Neural progenitor cell (in vitro differentiated cells): ENCODE results near the gene SORT1. TPM values are rescaled to one million over a fixed set of nuclear protein-coding genes. Genes with fewer than 3 reads are reported as not detected.

Experiments
- DNase-seq: peaks from one replicate; pipeline ENCODE4 v3.0.0-alpha.2; 2016; ENCODE audit warnings: low spot score
- H2AFZ ChIP-seq: fragments of 200-600 bp; sonication (generic); replicated peaks from 2 replicates; pipeline ENCODE4 v1.6.1; 2016; ENCODE audit warnings: antibody characterized with exemption
- H3F3A ChIP-seq: fragments of 200-600 bp; sonication (generic); 2 replicates; pipeline ENCODE4 v1.6.1; 2016; ENCODE audit warnings: antibody characterized with exemption, low read depth
- H3K27ac ChIP-seq: fragments of 200-600 bp; sonication (generic); 2 replicates; pipeline ENCODE4 v1.5.1; 2016; ENCODE audit warnings: mild to moderate bottlenecking
- H3K27me3 ChIP-seq: fragments of 200-600 bp; sonication (generic); 2 replicates; pipeline ENCODE4 v1.6.1; 2016; ENCODE audit warnings: mild to moderate bottlenecking, moderate library complexity
- H3K36me3 ChIP-seq: fragments of 200-600 bp; sonication (generic); 2 replicates; pipeline ENCODE4 v1.5.1; 2016
- H3K4me1 ChIP-seq: fragments of 200-600 bp; sonication (generic); 2 replicates; pipeline ENCODE4 v1.6.1; 2016; ENCODE audit warnings: mixed run types
- H3K4me2 ChIP-seq: fragments of 200-600 bp; sonication (generic); 2 replicates; pipeline ENCODE4 v1.6.1; 2016
- H3K4me3 ChIP-seq: fragments of 200-600 bp; sonication (generic); 2 replicates; pipeline ENCODE4 v1.5.1; 2016
- H3K79me2 ChIP-seq: fragments of 200-600 bp; sonication (generic); 2 replicates; pipeline ENCODE4 v1.6.1; 2016; ENCODE audit warnings: low read depth
- H3K9ac ChIP-seq: fragments of 200-600 bp; sonication (generic); 2 replicates; pipeline ENCODE4 v1.6.1; 2016
- H3K9me3 ChIP-seq: fragments of 200-600 bp; sonication (generic); 2 replicates; pipeline ENCODE4 v1.5.1; 2016; ENCODE audit warnings: low read depth
- H4K20me1 ChIP-seq: fragments of 200-600 bp; sonication (generic); 2 replicates; pipeline ENCODE4 v1.6.1; 2016; ENCODE audit warnings: low read depth
- H3K27ac Mint-ChIP-seq: 3 replicates; pipeline ENCODE4 v1.8.0; 2021; ENCODE audit warnings: mixed read lengths
- H3K27me3 Mint-ChIP-seq: 2 replicates; pipeline ENCODE4 v1.8.0; 2022; ENCODE audit warnings: low read depth, mild to moderate bottlenecking, inconsistent platforms, moderate library complexity, mixed read lengths; ENCODE audit not compliant: insufficient read depth
- H3K36me3 Mint-ChIP-seq: 3 replicates; pipeline ENCODE4 v1.8.0; 2021; ENCODE audit warnings: mixed read lengths
- H3K4me1 Mint-ChIP-seq: 3 replicates; pipeline ENCODE4 v1.8.0; 2021; ENCODE audit warnings: mixed read lengths
- H3K4me3 Mint-ChIP-seq: 3 replicates; pipeline ENCODE4 v1.8.0; 2021; ENCODE audit warnings: mild to moderate bottlenecking, moderate library complexity, mixed read lengths
- H3K9me3 Mint-ChIP-seq: 3 replicates; pipeline ENCODE4 v1.8.0; 2020; ENCODE audit warnings: mixed read lengths
- CTCF ChIP-seq: fragments of 200-600 bp; sonication (generic); IDR thresholded peaks from 2 replicates; pipeline ENCODE4 v1.5.1; 2017; ENCODE audit warnings: antibody characterized with exemption, mild to moderate bottlenecking
- EZH2 ChIP-seq: fragments of 200-600 bp; sonication (generic); IDR thresholded peaks from 2 replicates; pipeline ENCODE4 v1.6.1; 2017; ENCODE audit warnings: antibody characterized with exemption, mild to moderate bottlenecking, moderate library complexity
- EZH2phosphoT487 ChIP-seq: fragments of 200-600 bp; sonication (generic); IDR thresholded peaks from 2 replicates; pipeline ENCODE4 v1.6.1; 2017; ENCODE audit warnings: antibody characterized with exemption
- total RNA-seq: library from RNA; depleted of rRNA; stranded (reverse); fragments of >200 nt; gene quantifications from 2 replicates; pipeline ENCODE4 v1.2.3, GENCODE V29; 2015; ENCODE audit warnings: low replicate concordance

The SORT1 gene
- total RNA-seq, 1 donor from 2014 or later: 38.9 TPM

GRCh38 chr1:109265741-109266330, 131.9 kb downstream of the SORT1 start:
- no peak overlapping the region for H3K27ac Mint-ChIP-seq
- DNase-seq: no peak
- H3K9me3 Mint-ChIP-seq: no peaks in the 10 kb centered on the region
- Histone ChIP-seq H3K27me3 (no peaks in the 10 kb centered on the region), H3K9ac (no peak overlapping the region), H3K4me1 (no peaks in the 10 kb centered on the region), H3K79me2 (no peaks in the 10 kb centered on the region), H3K9me3 (no peaks in the 10 kb centered on the region), H3K4me2 (no peak overlapping the region), H3F3A (peaks cover 4% of the 10 kb centered on the region), H3K4me3 (no peak overlapping the region), H3K27ac (no peak overlapping the region), H4K20me1 (peaks cover 2% of the 10 kb centered on the region), H3K36me3 (no peaks in the 10 kb centered on the region), H2AFZ (no peak overlapping the region)
- TF ChIP-seq CTCF (no peak), EZH2 (no peak), EZH2phosphoT487 (no peak)
- no peak overlapping the region for H3K4me3 Mint-ChIP-seq
- peaks cover 26% of the 10 kb centered on the region for H3K36me3 Mint-ChIP-seq
- peaks cover 9% of the 10 kb centered on the region for H3K4me1 Mint-ChIP-seq
- peaks cover 12% of the 10 kb centered on the region for H3K27me3 Mint-ChIP-seq

DNA sequence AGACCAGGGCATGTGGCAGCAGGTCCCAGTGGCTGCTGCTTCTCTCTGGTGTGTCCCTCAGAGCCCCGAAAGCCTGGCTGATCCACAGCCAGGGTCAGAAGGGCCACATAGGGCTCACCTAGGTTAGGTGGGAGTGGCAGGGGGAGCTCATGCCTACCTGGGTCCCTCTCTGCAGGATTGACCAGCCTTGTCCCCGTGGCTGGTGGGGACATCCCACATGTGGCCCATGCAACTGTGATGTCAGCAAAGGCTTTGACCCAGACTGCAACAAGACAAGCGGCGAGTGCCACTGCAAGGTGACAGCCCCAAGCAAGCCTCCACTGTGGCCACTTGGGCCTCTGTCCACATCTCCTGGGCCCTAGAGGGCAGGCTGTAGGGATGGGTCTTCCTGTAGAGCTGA, 132.7 kb downstream of the SORT1 start:
- no peak for DNase-seq
- Mint-ChIP-seq H3K27me3 (peaks cover 15% of the 10 kb centered on the region), H3K9me3 (no peaks in the 10 kb centered on the region), H3K4me3 (no peak overlapping the region), H3K27ac (no peak overlapping the region), H3K36me3 (peaks cover 23% of the 10 kb centered on the region), H3K4me1 (peaks cover 18% of the 10 kb centered on the region)
- no peak overlapping the region for H3K27ac ChIP-seq
- H3K27me3 ChIP-seq: no peaks in the 10 kb centered on the region
- no peak overlapping the region for H2AFZ ChIP-seq
- no peaks in the 10 kb centered on the region for H3K9me3 ChIP-seq
- H3K9ac ChIP-seq: no peak overlapping the region
- peaks cover 7% of the 10 kb centered on the region for H3K4me1 ChIP-seq
- H3K36me3 ChIP-seq: no peaks in the 10 kb centered on the region
- no peaks in the 10 kb centered on the region for H3K79me2 ChIP-seq
- no peak for TF ChIP-seq CTCF
- no peak for TF ChIP-seq EZH2
- peaks cover 2% of the 10 kb centered on the region for H4K20me1 ChIP-seq
- H3K4me2 ChIP-seq: no peak overlapping the region
- H3F3A ChIP-seq: peaks cover 7% of the 10 kb centered on the region
- no peak overlapping the region for H3K4me3 ChIP-seq

DNA sequence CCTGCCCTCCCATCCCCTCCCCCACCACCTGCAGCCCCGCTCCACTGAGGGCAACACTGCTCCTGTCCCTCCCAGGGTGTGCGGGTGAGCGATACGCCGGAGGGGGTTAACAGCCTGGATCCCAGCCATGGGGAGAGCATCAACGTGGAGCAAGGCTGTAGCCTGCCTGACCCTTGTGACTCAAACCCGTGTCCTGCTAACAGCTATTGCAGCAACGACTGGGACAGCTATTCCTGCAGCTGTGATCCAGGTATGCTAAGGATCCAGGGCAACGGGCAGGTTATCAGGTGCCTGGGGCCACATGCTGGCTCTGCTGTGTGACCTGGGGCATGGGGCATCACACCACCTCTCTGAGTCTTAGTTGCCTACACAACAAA, 133.4 kb downstream of the SORT1 start:
- no peak overlapping the region for H3K9ac ChIP-seq
- no peak overlapping the region for H3K4me2 ChIP-seq
- peaks cover 2% of the 10 kb centered on the region for H4K20me1 ChIP-seq
- Mint-ChIP-seq H3K4me1 (peaks cover 24% of the 10 kb centered on the region), H3K4me3 (no peak overlapping the region), H3K27ac (no peak overlapping the region), H3K36me3 (peaks cover 22% of the 10 kb centered on the region), H3K27me3 (peaks cover 14% of the 10 kb centered on the region), H3K9me3 (no peaks in the 10 kb centered on the region)
- no peak overlapping the region for H2AFZ ChIP-seq
- no peak overlapping the region for H3K27ac ChIP-seq
- no peaks in the 10 kb centered on the region for H3K27me3 ChIP-seq
- no peaks in the 10 kb centered on the region for H3K9me3 ChIP-seq
- TF ChIP-seq EZH2phosphoT487: no peak
- TF ChIP-seq EZH2: no peak
- TF ChIP-seq CTCF: no peak
- no peak for DNase-seq
- peaks cover 12% of the 10 kb centered on the region for H3F3A ChIP-seq
- H3K79me2 ChIP-seq: no peaks in the 10 kb centered on the region
- peaks cover 12% of the 10 kb centered on the region for H3K4me1 ChIP-seq
- H3K4me3 ChIP-seq: no peak overlapping the region
- no peaks in the 10 kb centered on the region for H3K36me3 ChIP-seq
